ENCODE results near the gene FAM163B.

DNA sequence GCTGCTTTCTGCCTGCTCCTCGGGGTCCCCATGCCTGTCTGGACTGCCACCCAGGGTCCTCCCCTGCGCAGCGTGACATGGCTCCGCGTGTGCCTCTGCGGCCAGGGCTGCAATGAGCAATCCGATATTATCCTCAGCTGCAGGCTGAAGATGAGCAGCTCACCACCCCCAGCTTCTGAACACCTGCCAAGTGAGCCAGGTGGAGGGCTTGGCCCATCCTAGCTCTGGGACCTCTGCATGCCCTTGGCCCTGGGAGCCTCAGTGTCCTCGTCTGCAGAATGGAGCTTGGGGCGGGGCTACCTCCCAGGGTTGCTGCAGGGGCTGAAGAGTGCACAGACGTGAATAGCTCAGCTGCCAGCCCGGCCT lies 80.3 kb downstream of the FAM163B start:
- TF ChIP-seq, protein P1, sequence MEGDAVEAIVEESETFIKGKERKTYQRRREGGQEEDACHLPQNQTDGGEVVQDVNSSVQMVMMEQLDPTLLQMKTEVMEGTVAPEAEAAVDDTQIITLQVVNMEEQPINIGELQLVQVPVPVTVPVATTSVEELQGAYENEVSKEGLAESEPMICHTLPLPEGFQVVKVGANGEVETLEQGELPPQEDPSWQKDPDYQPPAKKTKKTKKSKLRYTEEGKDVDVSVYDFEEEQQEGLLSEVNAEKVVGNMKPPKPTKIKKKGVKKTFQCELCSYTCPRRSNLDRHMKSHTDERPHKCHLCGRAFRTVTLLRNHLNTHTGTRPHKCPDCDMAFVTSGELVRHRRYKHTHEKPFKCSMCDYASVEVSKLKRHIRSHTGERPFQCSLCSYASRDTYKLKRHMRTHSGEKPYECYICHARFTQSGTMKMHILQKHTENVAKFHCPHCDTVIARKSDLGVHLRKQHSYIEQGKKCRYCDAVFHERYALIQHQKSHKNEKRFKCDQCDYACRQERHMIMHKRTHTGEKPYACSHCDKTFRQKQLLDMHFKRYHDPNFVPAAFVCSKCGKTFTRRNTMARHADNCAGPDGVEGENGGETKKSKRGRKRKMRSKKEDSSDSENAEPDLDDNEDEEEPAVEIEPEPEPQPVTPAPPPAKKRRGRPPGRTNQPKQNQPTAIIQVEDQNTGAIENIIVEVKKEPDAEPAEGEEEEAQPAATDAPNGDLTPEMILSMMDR (IDR thresholded peaks at IDR 0.05), result no peak
- TF ChIP-seq POLR2A (IDR thresholded peaks at IDR 0.05) (no peak), POLR2AphosphoS5 (IDR thresholded peaks at IDR 0.05) (no peak)
